ENCODE results near the gene SLC29A1. TPM values are rescaled to one million over a fixed set of nuclear protein-coding genes. Genes with fewer than 3 reads are reported as not detected.
A peak's percentile ranks its signal among the peaks of the same experiment; 100 is the strongest.

SLC29A1 gene
- total RNA-seq, 4 donors from 2014 or later = 101 to 281 (median 134) TPM

GRCh38 chr6:44276667-44277640 lies 53.6 kb downstream of the SLC29A1 start:
- peaks cover 87% of the 10 kb centered on the region for H3K27me3 ChIP-seq
- H3K27ac ChIP-seq = no peak overlapping the region
- ATAC-seq = no peak
- H3K4me1 ChIP-seq = peaks cover 0 to 16% (median 4%) of the 10 kb centered on the region in 3 donors
- H3K9me3 ChIP-seq = no peaks in the 10 kb centered on the region
- H3K4me3 ChIP-seq = peak overlapping the region in 1 of 2 donors; percentile 45
- no peaks in the 10 kb centered on the region for H3K36me3 ChIP-seq
- no peak for TF ChIP-seq POLR2AphosphoS5 (IDR thresholded peaks at IDR 0.05)
- no peak for TF ChIP-seq EP300 (IDR thresholded peaks at IDR 0.05)
- 17% methylated on average over 1 of the region's 23 CpGs; no CpG with 5 or more reads in 1 of the 2 donors for WGBS, 2 donors (ENCODE audit: low coverage in 1 of 2)

DNA sequence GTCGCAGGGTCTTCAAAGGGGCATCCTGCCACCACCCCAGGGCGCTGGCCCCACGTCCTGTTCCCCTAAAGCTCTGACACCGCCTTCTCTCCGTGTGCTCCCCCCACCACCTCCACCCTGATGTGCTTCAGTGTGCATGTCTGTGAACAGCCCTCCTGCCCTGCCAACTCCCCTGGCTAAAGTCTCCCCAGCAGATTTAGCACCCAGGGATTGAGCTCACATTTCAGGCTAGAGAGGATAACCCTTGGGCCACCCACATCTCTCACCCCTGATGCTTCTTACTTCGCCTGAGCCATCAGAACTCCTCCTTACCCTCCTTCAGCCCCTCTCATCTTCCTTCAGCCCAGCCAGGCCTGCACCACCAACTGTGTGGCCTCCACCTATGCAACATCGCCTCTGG lies 54.4 kb downstream of the SLC29A1 start:
- Histone ChIP-seq H3K4me3 (no peak overlapping the region), H3K36me3 (no peaks in the 10 kb centered on the region), H3K4me1 (peaks cover 0 to 16% (median 4%) of the 10 kb centered on the region in 3 donors), H3K27ac (no peak overlapping the region), H3K27me3 (peaks cover 84% of the 10 kb centered on the region), H3K9me3 (no peaks in the 10 kb centered on the region)
- TF ChIP-seq EP300 (IDR thresholded peaks at IDR 0.05) = no peak
- TF ChIP-seq POLR2A (IDR thresholded peaks at IDR 0.05) = no peak
- TF ChIP-seq CTCF (IDR thresholded peaks at IDR 0.05) = no peak
- no peak for TF ChIP-seq POLR2AphosphoS5 (IDR thresholded peaks at IDR 0.05)
- WGBS, 2 donors (ENCODE audit: low coverage in 1 of 2) = 83% methylated on average over 1 to 6 of the region's 7 CpGs
- no peak for ATAC-seq

DNA sequence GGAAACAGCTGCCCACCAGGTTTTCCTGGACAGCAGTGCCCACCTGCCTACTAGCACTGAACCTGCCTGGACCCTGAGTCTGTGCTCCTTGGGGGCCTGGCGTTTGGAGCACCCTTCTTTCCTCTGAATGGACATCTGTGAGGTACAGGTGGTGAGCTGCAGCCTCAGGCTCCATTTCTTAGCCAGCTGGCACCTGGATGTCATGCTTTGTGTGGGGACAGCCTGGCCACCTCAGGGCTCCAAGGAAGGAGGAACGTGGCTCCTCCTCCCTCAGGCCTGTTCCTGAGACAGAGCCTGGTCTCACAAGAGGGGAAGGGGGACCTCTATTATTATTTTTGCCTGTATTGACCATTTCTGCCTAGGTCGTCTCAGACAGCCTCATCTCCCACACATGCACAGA lies 54.9 kb downstream of the SLC29A1 start:
- peaks cover 83% of the 10 kb centered on the region for H3K27me3 ChIP-seq
- 63 to 65% methylated on average over 1 to 2 of the region's 3 CpGs for WGBS, 2 donors (ENCODE audit: low coverage in 1 of 2)
- H3K9me3 ChIP-seq = no peaks in the 10 kb centered on the region
- H3K4me1 ChIP-seq = peaks cover 0 to 16% (median 4%) of the 10 kb centered on the region in 3 donors
- H3K4me3 ChIP-seq = no peak overlapping the region
- ATAC-seq = no peak
- no peak overlapping the region for H3K27ac ChIP-seq
- H3K36me3 ChIP-seq = no peaks in the 10 kb centered on the region
- TF ChIP-seq POLR2A (IDR thresholded peaks at IDR 0.05) (no peak), EP300 (IDR thresholded peaks at IDR 0.05) (no peak), CTCF (IDR thresholded peaks at IDR 0.05) (no peak), POLR2AphosphoS5 (IDR thresholded peaks at IDR 0.05) (no peak)

DNA sequence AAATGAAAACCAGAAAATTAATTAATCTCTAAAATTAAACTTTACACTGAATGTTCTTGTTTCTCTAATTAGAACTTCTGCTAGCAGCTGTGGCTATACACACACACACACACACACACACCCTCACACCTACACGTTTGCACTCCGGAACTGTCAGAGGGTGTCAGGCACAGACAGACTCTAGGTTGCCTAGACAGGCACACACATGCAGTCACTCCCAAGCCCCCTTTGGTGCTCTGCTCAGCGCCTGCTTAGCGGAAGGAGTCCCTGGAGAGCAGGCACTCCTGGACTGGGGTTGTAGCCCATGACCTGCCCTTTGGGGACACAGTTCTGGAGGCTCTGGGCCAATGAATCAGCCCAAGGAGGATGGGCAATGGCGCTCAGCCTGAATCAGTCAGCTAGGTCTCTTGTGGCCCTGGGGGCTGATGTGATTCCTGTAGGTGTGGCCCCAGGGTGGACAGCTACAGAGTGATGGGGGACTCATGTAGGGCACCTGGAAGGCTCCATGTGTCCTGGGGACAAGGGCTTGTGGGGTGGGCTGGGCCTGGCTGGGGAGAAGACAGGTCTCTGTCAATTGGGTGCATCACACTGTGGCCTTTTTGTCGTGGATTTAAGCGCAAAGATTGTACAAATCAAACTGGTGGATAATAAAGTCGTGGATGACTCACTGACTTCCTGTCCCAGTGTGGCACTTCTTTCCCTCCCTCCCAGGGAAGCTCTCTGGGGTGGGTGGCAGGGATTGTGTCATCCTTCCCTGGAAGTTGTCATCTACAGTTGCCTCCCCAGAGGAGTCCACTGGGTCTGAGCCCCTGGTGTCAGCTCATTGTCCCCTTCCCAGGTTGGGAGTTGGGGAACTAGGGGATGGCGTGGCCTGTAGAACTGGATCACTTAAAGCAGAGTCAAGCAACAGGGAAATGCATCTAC lies 55.6 kb downstream of the SLC29A1 start:
- no peak for TF ChIP-seq POLR2A (IDR thresholded peaks at IDR 0.05)
- no peak for TF ChIP-seq CTCF (IDR thresholded peaks at IDR 0.05)
- TF ChIP-seq EP300 (IDR thresholded peaks at IDR 0.05) = no peak
- no peak for TF ChIP-seq POLR2AphosphoS5 (IDR thresholded peaks at IDR 0.05)
- ATAC-seq = no peak
- no peaks in the 10 kb centered on the region for H3K9me3 ChIP-seq
- WGBS, 2 donors (ENCODE audit: low coverage in 1 of 2) = 73 to 77% methylated on average over 3 to 4 of the region's 9 CpGs
- H3K4me3 ChIP-seq = no peak overlapping the region
- peaks cover 76% of the 10 kb centered on the region for H3K27me3 ChIP-seq
- no peak overlapping the region for H3K27ac ChIP-seq
- H3K4me1 ChIP-seq = peaks cover 0 to 16% (median 4%) of the 10 kb centered on the region in 3 donors
- H3K36me3 ChIP-seq = no peaks in the 10 kb centered on the region

Small RNA genes within 50 kb of the gene (small RNA-seq; reads per million reads assigned to genes)
- 0 reads per million in 4 donors for gene RN7SL811P

Other genes starting within 250 kb of the SLC29A1 start
- gene MRPL14, start 96.1 kb upstream of the SLC29A1 start, total RNA-seq = 10 to 100 TPM; 31.6 to 40.5 (median 35.8) TPM
- 10 to 100 TPM; 11.3 to 32.0 (median 23.9) TPM for gene TMEM63B, start 96.0 kb upstream of the SLC29A1 start, total RNA-seq
- under 1 TPM in 3 of 4 donors, not detected in 1; 0.19 to 0.45 (median 0.27) TPM for gene CAPN11, start 64.8 kb upstream of the SLC29A1 start, total RNA-seq
- 1 to 10 TPM in 1 of 4 donors, not detected in 3; 1.4 TPM for gene MYMX, start 6.7 kb upstream of the SLC29A1 start, total RNA-seq
- gene HSP90AB1, start 23.5 kb downstream of the SLC29A1 start, total RNA-seq = 100 to 1,000 TPM; 553 to 749 (median 626) TPM
- 10 to 100 TPM; 21.3 to 34.0 (median 25.6) TPM for gene SLC35B2, start 33.9 kb downstream of the SLC29A1 start, total RNA-seq
- gene NFKBIE, start 42.0 kb downstream of the SLC29A1 start, total RNA-seq = 10 to 100 TPM in 1 of 4 donors, 1 to 10 TPM in 3; 4.2 to 13.4 (median 5.7) TPM
- gene TMEM151B, start 46.9 kb downstream of the SLC29A1 start, total RNA-seq = under 1 TPM in 2 of 4 donors, not detected in 2; 0.27 to 0.69 TPM
- gene AARS2, start 89.8 kb downstream of the SLC29A1 start, total RNA-seq = 1 to 10 TPM; 6.1 to 9.4 (median 6.9) TPM
- gene SPATS1, start 119.1 kb downstream of the SLC29A1 start, total RNA-seq = not detected
- 10 to 100 TPM; 23.3 to 32.1 (median 28.5) TPM for gene CDC5L, start 164.1 kb downstream of the SLC29A1 start, total RNA-seq